ENCODE measurements around the gene IGSF21. TPM values are rescaled to one million over a fixed set of nuclear protein-coding genes. Genes with fewer than 3 reads are reported as not detected.

Gene IGSF21
- total RNA-seq, 1 experiment from 2014 or later = 5.2 TPM

DNA sequence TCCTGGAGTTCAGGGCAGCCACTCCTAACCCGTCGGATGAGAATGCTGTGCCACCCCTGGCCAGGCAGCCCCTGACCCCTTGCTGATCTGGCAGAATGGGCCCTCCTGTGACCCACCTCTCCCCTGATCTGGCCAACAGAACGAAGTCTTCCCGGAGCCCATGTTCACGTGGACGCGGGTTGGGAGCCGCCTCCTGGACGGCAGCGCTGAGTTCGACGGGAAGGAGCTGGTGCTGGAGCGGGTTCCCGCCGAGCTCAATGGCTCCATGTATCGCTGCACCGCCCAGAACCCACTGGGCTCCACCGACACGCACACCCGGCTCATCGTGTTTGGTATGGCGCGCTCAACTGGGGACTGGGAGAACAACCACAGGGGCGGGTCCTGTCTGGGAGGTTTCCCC, 269.1 kb downstream of the IGSF21 start:
- peaks cover 39% of the 10 kb centered on the region for H3K27me3 Mint-ChIP-seq (ENCODE audit: low read depth)
- H2BK12ac ChIP-seq (ENCODE audit: insufficient read length, low read depth, low read length) = no peak overlapping the region

More for the DNA sequence above, 269.1 kb downstream of the IGSF21 start:
- no peak overlapping the region for H3K18ac ChIP-seq (ENCODE audit: insufficient read length, low read depth, low read length)
- no peaks in the 10 kb centered on the region for H4K20me1 ChIP-seq (ENCODE audit: control insufficient read depth, insufficient read depth, insufficient read length)
- H2BK120ac ChIP-seq (ENCODE audit: low read depth, low read length, poor library complexity, severe bottlenecking) = no peak overlapping the region
- no peak overlapping the region for H2AK5ac ChIP-seq (ENCODE audit: insufficient read length, low read length)
- H4K91ac ChIP-seq (ENCODE audit: insufficient read length, low read depth, low read length) = no peak overlapping the region
- H3K79me2 ChIP-seq (ENCODE audit: insufficient read depth, low read length) = no peaks in the 10 kb centered on the region
- H3K27me3 ChIP-seq (ENCODE audit: insufficient read depth, low read length) = no peaks in the 10 kb centered on the region
- no peak overlapping the region for H3K14ac ChIP-seq (ENCODE audit: insufficient read depth, low read length)
- no peak overlapping the region for H2BK5ac ChIP-seq (ENCODE audit: insufficient read length, low read length)
- H4K5ac ChIP-seq (ENCODE audit: insufficient read length, low read depth, low read length) = no peak overlapping the region
- H3K79me1 ChIP-seq (ENCODE audit: insufficient read depth, low read depth, low read length, poor library complexity, severe bottlenecking) = no peaks in the 10 kb centered on the region
- no CpG with 5 or more reads among the region's 24 CpGs for WGBS (ENCODE audit: extremely low coverage, insufficient read length, low lambda C conversion rate)
- TF ChIP-seq, protein P1, sequence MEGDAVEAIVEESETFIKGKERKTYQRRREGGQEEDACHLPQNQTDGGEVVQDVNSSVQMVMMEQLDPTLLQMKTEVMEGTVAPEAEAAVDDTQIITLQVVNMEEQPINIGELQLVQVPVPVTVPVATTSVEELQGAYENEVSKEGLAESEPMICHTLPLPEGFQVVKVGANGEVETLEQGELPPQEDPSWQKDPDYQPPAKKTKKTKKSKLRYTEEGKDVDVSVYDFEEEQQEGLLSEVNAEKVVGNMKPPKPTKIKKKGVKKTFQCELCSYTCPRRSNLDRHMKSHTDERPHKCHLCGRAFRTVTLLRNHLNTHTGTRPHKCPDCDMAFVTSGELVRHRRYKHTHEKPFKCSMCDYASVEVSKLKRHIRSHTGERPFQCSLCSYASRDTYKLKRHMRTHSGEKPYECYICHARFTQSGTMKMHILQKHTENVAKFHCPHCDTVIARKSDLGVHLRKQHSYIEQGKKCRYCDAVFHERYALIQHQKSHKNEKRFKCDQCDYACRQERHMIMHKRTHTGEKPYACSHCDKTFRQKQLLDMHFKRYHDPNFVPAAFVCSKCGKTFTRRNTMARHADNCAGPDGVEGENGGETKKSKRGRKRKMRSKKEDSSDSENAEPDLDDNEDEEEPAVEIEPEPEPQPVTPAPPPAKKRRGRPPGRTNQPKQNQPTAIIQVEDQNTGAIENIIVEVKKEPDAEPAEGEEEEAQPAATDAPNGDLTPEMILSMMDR (conservative IDR thresholded peaks at IDR 0.05) = no peak
- H3K56ac ChIP-seq (ENCODE audit: insufficient read length, low read depth, low read length) = no peak overlapping the region
- no peak overlapping the region for H3K4me2 ChIP-seq (ENCODE audit: insufficient read depth, insufficient read length, low read length)
- H3K4ac ChIP-seq (ENCODE audit: low read depth, low read length) = no peak overlapping the region
- no peak overlapping the region for H3T11ph ChIP-seq (ENCODE audit: low read length)
- Mint-ChIP-seq H3K27ac (no peak overlapping the region), H3K36me3 (ENCODE audit: insufficient read depth in 1 of 3, low read depth in 3 of 3) (peaks cover 7 to 23% (median 20%) of the 10 kb centered on the region in 3 experiments), H3K4me3 (no peak overlapping the region), H3K4me1 (peaks cover 9 to 21% of the 10 kb centered on the region in 2 experiments), H3K9me3 (peaks cover 14 to 17% of the 10 kb centered on the region in 2 experiments)
- H4K8ac ChIP-seq (replicated peaks; ENCODE audit: insufficient read length, low read depth, low read length) = no peak overlapping the region
- DNase-seq = no peak
- H3K23me2 ChIP-seq (ENCODE audit: insufficient read length, low read depth, low read length, poor library complexity, severe bottlenecking) = no peaks in the 10 kb centered on the region
- H2BK20ac ChIP-seq (ENCODE audit: low read depth, low read length, poor library complexity, severe bottlenecking) = no peak overlapping the region
- H3K9me3 ChIP-seq (ENCODE audit: control insufficient read depth, low read depth, low read length) = no peaks in the 10 kb centered on the region
- H3K4me1 ChIP-seq (ENCODE audit: insufficient read depth, low read length) = no peaks in the 10 kb centered on the region
- H3K23ac ChIP-seq (ENCODE audit: insufficient read length, low read depth, low read length) = no peak overlapping the region
- no peak overlapping the region for H3K27ac ChIP-seq (ENCODE audit: insufficient read length, low read depth, low read length)
- H2BK15ac ChIP-seq (ENCODE audit: low read depth, low read length) = no peak overlapping the region
- H3K9ac ChIP-seq (ENCODE audit: extremely low read depth, insufficient read length, low read length) = no peak overlapping the region
- H2AFZ ChIP-seq (ENCODE audit: low read length) = no peak overlapping the region

Data from H9 (cell line).